Glutamatergic neuron (in vitro differentiated cells): Measurements from ENCODE around the gene TLNRD1. TPM values are rescaled to one million over a fixed set of nuclear protein-coding genes. Genes with fewer than 3 reads are reported as not detected.

Experiments used
- DNase-seq: peaks from one replicate; pipeline ENCODE4 v3.0.0; 2022
- H3K27ac Mint-ChIP-seq: one replicate; pipeline ENCODE4 v1.8.0; 2020; ENCODE audit warnings: mild to moderate bottlenecking, mixed read lengths, inconsistent platforms; ENCODE audit not compliant: unreplicated experiment
- H3K27me3 Mint-ChIP-seq: one replicate; pipeline ENCODE4 v1.8.0; 2020; ENCODE audit warnings: mild to moderate bottlenecking, moderate library complexity, mixed read lengths, inconsistent platforms; ENCODE audit not compliant: unreplicated experiment
- H3K36me3 Mint-ChIP-seq: one replicate; pipeline ENCODE4 v1.8.0; 2020; ENCODE audit warnings: mild to moderate bottlenecking, mixed read lengths, inconsistent platforms; ENCODE audit not compliant: unreplicated experiment
- H3K4me1 Mint-ChIP-seq: one replicate; pipeline ENCODE4 v1.8.0; 2020; ENCODE audit warnings: mild to moderate bottlenecking, low read depth, mixed read lengths, inconsistent platforms; ENCODE audit not compliant: unreplicated experiment
- H3K4me3 Mint-ChIP-seq: one replicate; pipeline ENCODE4 v1.8.0; 2020; ENCODE audit warnings: mild to moderate bottlenecking, mixed read lengths, inconsistent platforms; ENCODE audit not compliant: unreplicated experiment
- H3K9me3 Mint-ChIP-seq: one replicate; pipeline ENCODE4 v1.8.0; 2020; ENCODE audit warnings: mild to moderate bottlenecking, moderate library complexity, mixed read lengths, inconsistent platforms; ENCODE audit not compliant: unreplicated experiment
- total RNA-seq: library from RNA; stranded (reverse); fragmentation: NEBNext Ultra II Directional; extraction: Animal tissue kit (Norgen Biotek cat#: 25700); gene quantifications from one replicate; pipeline ENCODE4 v1.2.1, GENCODE V29; 2021; ENCODE audit not compliant: unreplicated experiment
- TF ChIP-seq, protein P1 (sequence below): fragments of 200-600 bp; sonication (generic); IDR thresholded peaks from one replicate; pipeline ENCODE4 v1.5.0; 2021; ENCODE audit not compliant: partially characterized antibody, unreplicated experiment

The TLNRD1 gene
- total RNA-seq, 1 donor from 2014 or later: 35.5 TPM

DNA sequence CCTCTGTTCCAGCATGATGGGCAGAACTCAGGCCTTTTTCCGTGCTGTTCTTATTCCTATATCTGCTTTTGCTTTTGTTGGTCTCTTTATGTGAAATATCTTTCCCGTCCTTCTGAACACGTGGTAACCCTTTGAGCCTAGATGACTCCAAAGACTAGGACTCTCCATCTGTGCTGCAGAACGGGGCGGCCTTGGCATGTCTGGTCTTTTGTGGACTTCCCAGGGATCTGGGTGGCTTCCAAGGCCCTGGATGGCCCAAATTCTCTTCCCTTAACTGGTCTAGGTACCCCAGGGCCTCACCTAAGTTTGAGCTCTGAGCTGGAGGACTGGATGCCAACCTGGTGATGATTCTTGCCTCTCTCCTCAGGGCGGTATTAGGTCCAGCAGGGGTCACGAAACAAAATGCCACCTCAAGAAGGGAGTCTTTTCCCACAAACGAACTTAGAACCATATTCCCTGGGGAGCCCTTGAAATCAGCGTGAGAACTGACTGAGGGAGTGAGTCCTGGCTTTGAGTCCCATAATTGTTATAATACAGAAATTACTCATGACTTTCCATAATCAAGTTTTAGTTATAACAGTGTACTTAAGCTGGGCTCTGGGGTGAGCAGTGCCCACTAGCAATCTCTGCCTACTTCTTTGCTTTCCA is 13.8 kb downstream of the TLNRD1 start:
- Mint-ChIP-seq H3K36me3 (no peaks in the 10 kb centered on the region), H3K9me3 (peaks cover 3% of the 10 kb centered on the region), H3K4me3 (no peak overlapping the region), H3K27me3 (no peaks in the 10 kb centered on the region), H3K27ac (no peak overlapping the region), H3K4me1 (peaks cover 7% of the 10 kb centered on the region)
- no peak for DNase-seq
- TF ChIP-seq, protein P1, sequence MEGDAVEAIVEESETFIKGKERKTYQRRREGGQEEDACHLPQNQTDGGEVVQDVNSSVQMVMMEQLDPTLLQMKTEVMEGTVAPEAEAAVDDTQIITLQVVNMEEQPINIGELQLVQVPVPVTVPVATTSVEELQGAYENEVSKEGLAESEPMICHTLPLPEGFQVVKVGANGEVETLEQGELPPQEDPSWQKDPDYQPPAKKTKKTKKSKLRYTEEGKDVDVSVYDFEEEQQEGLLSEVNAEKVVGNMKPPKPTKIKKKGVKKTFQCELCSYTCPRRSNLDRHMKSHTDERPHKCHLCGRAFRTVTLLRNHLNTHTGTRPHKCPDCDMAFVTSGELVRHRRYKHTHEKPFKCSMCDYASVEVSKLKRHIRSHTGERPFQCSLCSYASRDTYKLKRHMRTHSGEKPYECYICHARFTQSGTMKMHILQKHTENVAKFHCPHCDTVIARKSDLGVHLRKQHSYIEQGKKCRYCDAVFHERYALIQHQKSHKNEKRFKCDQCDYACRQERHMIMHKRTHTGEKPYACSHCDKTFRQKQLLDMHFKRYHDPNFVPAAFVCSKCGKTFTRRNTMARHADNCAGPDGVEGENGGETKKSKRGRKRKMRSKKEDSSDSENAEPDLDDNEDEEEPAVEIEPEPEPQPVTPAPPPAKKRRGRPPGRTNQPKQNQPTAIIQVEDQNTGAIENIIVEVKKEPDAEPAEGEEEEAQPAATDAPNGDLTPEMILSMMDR: no peak

DNA sequence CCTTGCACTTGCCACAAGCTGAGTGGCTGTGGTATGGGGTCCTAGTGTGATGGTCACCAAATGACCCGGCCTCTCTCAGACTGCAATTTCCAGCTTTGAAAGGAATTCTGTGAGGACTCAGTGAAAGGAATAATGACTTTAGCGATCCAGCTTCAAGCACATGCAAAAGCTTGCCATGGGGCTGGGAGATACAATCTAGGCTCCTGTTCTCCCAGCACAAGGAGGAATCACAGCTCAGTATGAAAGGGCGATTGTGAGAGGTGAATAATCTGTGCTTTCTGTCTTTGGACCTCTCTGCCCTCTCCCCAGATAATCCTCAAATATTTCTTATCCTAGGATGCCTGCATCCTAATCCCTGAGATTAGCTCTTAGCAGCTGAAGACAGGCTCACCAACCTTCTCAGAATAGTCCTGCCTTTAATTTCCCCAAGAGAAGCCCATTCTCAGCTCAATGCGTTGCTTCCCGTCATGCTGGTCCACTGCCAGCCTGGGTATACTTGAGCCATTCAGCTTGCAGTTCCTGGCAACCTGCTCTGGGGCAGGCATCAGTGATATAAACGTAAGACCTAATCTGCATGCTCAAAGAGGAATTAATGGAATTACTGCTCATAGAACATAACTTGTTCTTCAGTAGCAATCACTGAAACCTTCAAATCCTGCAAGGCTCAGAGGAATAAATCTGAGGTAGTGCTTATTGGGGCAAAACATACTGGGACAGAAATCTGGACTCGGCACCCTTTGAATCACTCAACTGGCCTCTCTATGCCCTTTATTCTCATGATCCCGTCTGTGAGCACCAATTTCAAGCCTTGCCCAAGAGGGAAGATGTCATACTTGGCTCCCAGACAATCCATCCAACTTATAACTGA is 15.1 kb downstream of the TLNRD1 start:
- TF ChIP-seq, protein P1: no peak
- Mint-ChIP-seq H3K4me3 (no peak overlapping the region), H3K27me3 (no peaks in the 10 kb centered on the region), H3K9me3 (peaks cover 3% of the 10 kb centered on the region), H3K27ac (no peak overlapping the region), H3K4me1 (peaks cover 7% of the 10 kb centered on the region), H3K36me3 (no peaks in the 10 kb centered on the region)
- no peak for DNase-seq

DNA sequence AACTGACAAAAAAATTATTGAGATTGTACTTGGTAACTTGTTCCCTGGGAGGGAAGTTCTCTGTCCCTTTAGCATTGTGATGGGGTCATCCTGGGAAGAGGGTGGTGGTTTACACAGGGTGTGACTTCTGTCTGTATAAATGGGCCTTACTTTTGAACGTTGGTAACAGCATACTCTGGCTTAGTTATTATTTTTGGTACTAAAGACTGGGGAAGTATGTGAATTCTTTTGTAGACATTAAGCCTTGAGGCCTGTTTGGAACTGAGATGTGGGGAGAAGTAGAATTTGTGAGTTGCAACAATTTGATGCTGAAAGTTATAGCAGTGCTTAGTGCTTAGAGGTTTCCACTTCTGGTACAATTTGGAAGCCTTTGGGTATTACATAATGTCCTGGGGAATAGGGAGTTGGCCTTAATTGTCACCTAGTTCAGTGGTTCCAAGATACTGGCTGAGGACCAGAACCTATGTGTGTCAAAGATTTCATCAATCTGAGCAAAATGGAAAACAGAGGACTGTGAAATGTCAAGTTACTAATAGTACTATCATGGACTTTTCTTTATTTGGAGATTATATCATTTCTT is 15.9 kb downstream of the TLNRD1 start:
- no peaks in the 10 kb centered on the region for H3K36me3 Mint-ChIP-seq
- peaks cover 3% of the 10 kb centered on the region for H3K9me3 Mint-ChIP-seq
- H3K4me3 Mint-ChIP-seq: no peak overlapping the region

DNA sequence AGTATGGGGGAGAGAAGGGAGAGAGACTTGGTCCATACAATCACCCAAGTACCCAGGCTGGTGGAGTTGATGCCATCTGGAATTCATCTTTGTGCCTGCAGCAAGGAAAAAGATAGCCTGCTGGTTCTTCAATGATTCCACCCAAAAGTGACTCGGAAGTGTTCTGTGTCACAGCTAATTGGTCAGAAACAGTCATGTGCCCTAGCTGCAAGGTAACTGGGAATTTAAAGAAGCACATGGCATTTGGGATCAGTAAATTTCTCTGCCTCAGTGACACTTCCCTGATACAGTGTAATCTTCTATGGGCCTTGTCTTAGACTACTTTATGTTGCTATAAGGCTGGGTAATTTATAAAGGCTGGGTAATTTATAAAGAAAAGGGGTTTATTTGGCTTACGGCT is 17.5 kb downstream of the TLNRD1 start:
- Mint-ChIP-seq H3K4me1 (peaks cover 7% of the 10 kb centered on the region), H3K27ac (no peak overlapping the region), H3K9me3 (peaks cover 3% of the 10 kb centered on the region), H3K36me3 (no peaks in the 10 kb centered on the region), H3K4me3 (no peak overlapping the region), H3K27me3 (no peaks in the 10 kb centered on the region)
- TF ChIP-seq, protein P1: no peak
- no peak for DNase-seq

More for the DNA sequence above, 15.9 kb downstream of the TLNRD1 start:
- peaks cover 7% of the 10 kb centered on the region for H3K4me1 Mint-ChIP-seq
- H3K27me3 Mint-ChIP-seq: no peaks in the 10 kb centered on the region
- H3K27ac Mint-ChIP-seq: no peak overlapping the region
- DNase-seq: no peak
- TF ChIP-seq, protein P1: no peak
